Measurements from ENCODE around the gene TBKBP1. TPM values are rescaled to one million over a fixed set of nuclear protein-coding genes. Genes with fewer than 3 reads are reported as not detected.
A peak's percentile ranks its signal among the peaks of the same experiment; 100 is the strongest.

The TBKBP1 gene
- 4.6 and 4.8 TPM in 2 replicates for polyA plus RNA-seq (2013)

GRCh38 chr17:47693731-47694580 lies at the start of gene TBKBP1:
Gene TBKBP1, plus strand, starts transcription at chr17:47694161. Its CDS starts 1,952 bp downstream, at chr17:47696113.
- H3K18ac ChIP-seq (ENCODE audit: low read length), result peak within 1 kb of the TSS; percentile 66
- peak within 1 kb of the TSS; percentile 93 for H3K4me2 ChIP-seq (ENCODE audit: low read length)
- peaks cover 2% of the 10 kb centered on the region for H3K79me2 ChIP-seq (ENCODE audit: control insufficient read depth, insufficient read depth, low read length, poor library complexity)
- peak within 1 kb of the TSS; percentile 63 for H3K27ac ChIP-seq (ENCODE audit: low read depth, low read length)
- H4K12ac ChIP-seq (ENCODE audit: low read depth, low read length), result peak within 1 kb of the TSS; percentile 61
- H2BK12ac ChIP-seq (ENCODE audit: low read length), result no peak within 1 kb of the TSS
- WGBS (ENCODE audit: extremely low coverage, insufficient coverage, insufficient read length), result no CpG with 5 or more reads among the region's 87 CpGs
- peak within 1 kb of the TSS; percentile 35 for H2BK120ac ChIP-seq (ENCODE audit: insufficient read depth, low read length, poor library complexity)
- H2AFZ ChIP-seq (ENCODE audit: insufficient read depth, low read length, poor library complexity), result peak within 1 kb of the TSS; percentile 80
- H2AK5ac ChIP-seq (ENCODE audit: low read length), result no peak within 1 kb of the TSS
- H2BK5ac ChIP-seq (ENCODE audit: low read depth, low read length, poor library complexity), result peak within 1 kb of the TSS; percentile 51
- peak within 1 kb of the TSS; percentile 49 for H4K8ac ChIP-seq (ENCODE audit: low read depth, low read length)
- peaks cover 4 to 11% of the 10 kb centered on the region in 2 experiments for H3K4me1 ChIP-seq (ENCODE audit: control insufficient read depth in 1 of 2, insufficient read depth in 2 of 2, low read length in 2 of 2)
- no peak within 1 kb of the TSS for H3K23ac ChIP-seq (ENCODE audit: low read length)
- peak in 1 of 2 donors; percentile 3 for DNase-seq
- peak within 1 kb of the TSS; percentile 48 for H3K9ac ChIP-seq (ENCODE audit: low read length)
- peaks cover 0 to 2% of the 10 kb centered on the region in 2 experiments for H3K36me3 ChIP-seq (ENCODE audit: control insufficient read depth in 1 of 2, insufficient read depth in 2 of 2, low read length in 2 of 2)
- H3K9me3 ChIP-seq (ENCODE audit: insufficient read depth, low read depth, low read length), result no peaks in the 10 kb centered on the region
- peak within 1 kb of the TSS; percentile 83 for H3K4me3 ChIP-seq (ENCODE audit: low read depth, low read length)
- peak within 1 kb of the TSS; percentile 64 for H4K91ac ChIP-seq (ENCODE audit: low read depth, low read length)
- no peaks in the 10 kb centered on the region for H3K27me3 ChIP-seq (ENCODE audit: insufficient read depth, low read length)
- peaks cover 11% of the 10 kb centered on the region for H3K79me1 ChIP-seq (ENCODE audit: low read length)
- peak within 1 kb of the TSS; percentile 64 for H3K14ac ChIP-seq (ENCODE audit: low read length)
- H3K4ac ChIP-seq (ENCODE audit: low read depth, low read length), result no peak within 1 kb of the TSS

GRCh38 chr17:47644324-47644723 lies 49.6 kb upstream of the TBKBP1 start:
- peaks cover 7% of the 10 kb centered on the region for H3K79me1 ChIP-seq (ENCODE audit: low read length)
- no peak overlapping the region for H2AFZ ChIP-seq (ENCODE audit: insufficient read depth, low read length, poor library complexity)
- H3K18ac ChIP-seq (ENCODE audit: low read length), result no peak overlapping the region
- H3K4me1 ChIP-seq (ENCODE audit: control insufficient read depth in 1 of 2, insufficient read depth in 2 of 2, low read length in 2 of 2), result peaks cover 0 to 8% of the 10 kb centered on the region in 2 experiments
- no peaks in the 10 kb centered on the region for H3K27me3 ChIP-seq (ENCODE audit: insufficient read depth, low read length)
- H4K12ac ChIP-seq (ENCODE audit: low read depth, low read length), result no peak overlapping the region
- H2BK5ac ChIP-seq (ENCODE audit: low read depth, low read length, poor library complexity), result no peak overlapping the region
- no peak for DNase-seq
- H3K14ac ChIP-seq (ENCODE audit: low read length), result no peak overlapping the region
- H3K36me3 ChIP-seq (ENCODE audit: control insufficient read depth in 1 of 2, insufficient read depth in 2 of 2, low read length in 2 of 2), result no peaks in the 10 kb centered on the region
- no peak overlapping the region for H3K23ac ChIP-seq (ENCODE audit: low read length)
- no peak overlapping the region for H2BK12ac ChIP-seq (ENCODE audit: low read length)
- H3K9ac ChIP-seq (ENCODE audit: low read length), result no peak overlapping the region
- H3K79me2 ChIP-seq (ENCODE audit: control insufficient read depth, insufficient read depth, low read length, poor library complexity), result peaks cover 7% of the 10 kb centered on the region
- H3K4me3 ChIP-seq (ENCODE audit: low read depth, low read length), result no peak overlapping the region
- no peak overlapping the region for H2BK120ac ChIP-seq (ENCODE audit: insufficient read depth, low read length, poor library complexity)
- H2AK5ac ChIP-seq (ENCODE audit: low read length), result no peak overlapping the region
- no peak overlapping the region for H3K4me2 ChIP-seq (ENCODE audit: low read length)
- H4K8ac ChIP-seq (ENCODE audit: low read depth, low read length), result no peak overlapping the region
- WGBS (ENCODE audit: extremely low coverage, insufficient coverage, insufficient read length), result no CpG with 5 or more reads among the region's 5 CpGs
- no peaks in the 10 kb centered on the region for H3K9me3 ChIP-seq (ENCODE audit: insufficient read depth, low read depth, low read length)
- H3K4ac ChIP-seq (ENCODE audit: low read depth, low read length), result no peak overlapping the region
- no peak overlapping the region for H4K91ac ChIP-seq (ENCODE audit: low read depth, low read length)
- H3K27ac ChIP-seq (ENCODE audit: low read depth, low read length), result no peak overlapping the region

GRCh38 chr17:47649153-47649971 lies 44.6 kb upstream of the TBKBP1 start, which contains the start of gene KPNB1:
Gene KPNB1, plus strand, starts transcription at chr17:47649919. Its CDS starts 326 bp downstream, at chr17:47650245.
- WGBS (ENCODE audit: extremely low coverage, insufficient coverage, insufficient read length), result no CpG with 5 or more reads among the region's 74 CpGs
- Histone ChIP-seq H3K23ac (ENCODE audit: low read length) (no peak within 1 kb of the TSS), H3K4ac (ENCODE audit: low read depth, low read length) (peak within 1 kb of the TSS; percentile 96), H2BK12ac (ENCODE audit: low read length) (no peak within 1 kb of the TSS), H3K36me3 (ENCODE audit: control insufficient read depth in 1 of 2, insufficient read depth in 2 of 2, low read length in 2 of 2) (peaks cover 6 to 10% of the 10 kb centered on the region in 2 experiments), H2BK120ac (ENCODE audit: insufficient read depth, low read length, poor library complexity) (peak within 1 kb of the TSS; percentile 91), H4K91ac (ENCODE audit: low read depth, low read length) (peak within 1 kb of the TSS; percentile 93), H4K8ac (ENCODE audit: low read depth, low read length) (peak within 1 kb of the TSS; percentile 95), H3K14ac (ENCODE audit: low read length) (peak within 1 kb of the TSS; percentile 99), H3K27me3 (ENCODE audit: insufficient read depth, low read length) (no peaks in the 10 kb centered on the region), H2AK5ac (ENCODE audit: low read length) (peak within 1 kb of the TSS; percentile 98), H3K4me2 (ENCODE audit: low read length) (peak within 1 kb of the TSS; percentile 87), H3K9me3 (ENCODE audit: insufficient read depth, low read depth, low read length) (no peaks in the 10 kb centered on the region), H4K12ac (ENCODE audit: low read depth, low read length) (peak within 1 kb of the TSS; percentile 96), H3K79me2 (ENCODE audit: control insufficient read depth, insufficient read depth, low read length, poor library complexity) (peaks cover 13% of the 10 kb centered on the region), H3K9ac (ENCODE audit: low read length) (peak within 1 kb of the TSS; percentile 90), H3K4me3 (ENCODE audit: low read depth, low read length) (peak within 1 kb of the TSS; percentile 83), H3K27ac (ENCODE audit: low read depth, low read length) (peak within 1 kb of the TSS; percentile 95), H3K4me1 (ENCODE audit: control insufficient read depth in 1 of 2, insufficient read depth in 2 of 2, low read length in 2 of 2) (peaks cover 0 to 9% of the 10 kb centered on the region in 2 experiments), H3K18ac (ENCODE audit: low read length) (peak within 1 kb of the TSS; percentile 100), H2AFZ (ENCODE audit: insufficient read depth, low read length, poor library complexity) (peak within 1 kb of the TSS; percentile 87), H2BK5ac (ENCODE audit: low read depth, low read length, poor library complexity) (peak within 1 kb of the TSS; percentile 86), H3K79me1 (ENCODE audit: low read length) (peaks cover 16% of the 10 kb centered on the region)
- DNase-seq, result peak; percentile 100

GRCh38 chr17:47649972-47650524 lies 43.9 kb upstream of the TBKBP1 start:
- peak overlapping the region; percentile 96 for H4K12ac ChIP-seq (ENCODE audit: low read depth, low read length)
- H3K27me3 ChIP-seq (ENCODE audit: insufficient read depth, low read length), result no peaks in the 10 kb centered on the region
- H3K4me1 ChIP-seq (ENCODE audit: control insufficient read depth in 1 of 2, insufficient read depth in 2 of 2, low read length in 2 of 2), result peaks cover 0 to 9% of the 10 kb centered on the region in 2 experiments
- H4K8ac ChIP-seq (ENCODE audit: low read depth, low read length), result peak overlapping the region; percentile 95
- no peaks in the 10 kb centered on the region for H3K9me3 ChIP-seq (ENCODE audit: insufficient read depth, low read depth, low read length)
- H3K79me1 ChIP-seq (ENCODE audit: low read length), result peaks cover 16% of the 10 kb centered on the region
- peak overlapping the region; percentile 91 for H2BK120ac ChIP-seq (ENCODE audit: insufficient read depth, low read length, poor library complexity)
- H3K4me2 ChIP-seq (ENCODE audit: low read length), result peak overlapping the region; percentile 27
- H3K27ac ChIP-seq (ENCODE audit: low read depth, low read length), result peak overlapping the region; percentile 82
- peak overlapping the region; percentile 99 for H3K14ac ChIP-seq (ENCODE audit: low read length)
- peaks cover 6 to 15% of the 10 kb centered on the region in 2 experiments for H3K36me3 ChIP-seq (ENCODE audit: control insufficient read depth in 1 of 2, insufficient read depth in 2 of 2, low read length in 2 of 2)
- WGBS (ENCODE audit: extremely low coverage, insufficient coverage, insufficient read length), result no CpG with 5 or more reads among the region's 48 CpGs
- peak overlapping the region; percentile 100 for H3K18ac ChIP-seq (ENCODE audit: low read length)
- H3K9ac ChIP-seq (ENCODE audit: low read length), result peak overlapping the region; percentile 90
- peak overlapping the region; percentile 95 for H3K4ac ChIP-seq (ENCODE audit: low read depth, low read length)
- H3K79me2 ChIP-seq (ENCODE audit: control insufficient read depth, insufficient read depth, low read length, poor library complexity), result peaks cover 13% of the 10 kb centered on the region
- DNase-seq, result peak; percentile 30 to 44
- H3K23ac ChIP-seq (ENCODE audit: low read length), result no peak overlapping the region
- no peak overlapping the region for H2BK12ac ChIP-seq (ENCODE audit: low read length)
- H3K4me3 ChIP-seq (ENCODE audit: low read depth, low read length), result peak overlapping the region; percentile 83
- peak overlapping the region; percentile 87 for H2AFZ ChIP-seq (ENCODE audit: insufficient read depth, low read length, poor library complexity)
- H4K91ac ChIP-seq (ENCODE audit: low read depth, low read length), result peak overlapping the region; percentile 93
- peak overlapping the region; percentile 78 for H2BK5ac ChIP-seq (ENCODE audit: low read depth, low read length, poor library complexity)
- peak overlapping the region; percentile 98 for H2AK5ac ChIP-seq (ENCODE audit: low read length)
